Measurements from ENCODE around the gene GTPBP4. TPM values are rescaled to one million over a fixed set of nuclear protein-coding genes. Genes with fewer than 3 reads are reported as not detected.

The GTPBP4 gene
- total RNA-seq, 1 donor from 2014 or later: 106 TPM

DNA sequence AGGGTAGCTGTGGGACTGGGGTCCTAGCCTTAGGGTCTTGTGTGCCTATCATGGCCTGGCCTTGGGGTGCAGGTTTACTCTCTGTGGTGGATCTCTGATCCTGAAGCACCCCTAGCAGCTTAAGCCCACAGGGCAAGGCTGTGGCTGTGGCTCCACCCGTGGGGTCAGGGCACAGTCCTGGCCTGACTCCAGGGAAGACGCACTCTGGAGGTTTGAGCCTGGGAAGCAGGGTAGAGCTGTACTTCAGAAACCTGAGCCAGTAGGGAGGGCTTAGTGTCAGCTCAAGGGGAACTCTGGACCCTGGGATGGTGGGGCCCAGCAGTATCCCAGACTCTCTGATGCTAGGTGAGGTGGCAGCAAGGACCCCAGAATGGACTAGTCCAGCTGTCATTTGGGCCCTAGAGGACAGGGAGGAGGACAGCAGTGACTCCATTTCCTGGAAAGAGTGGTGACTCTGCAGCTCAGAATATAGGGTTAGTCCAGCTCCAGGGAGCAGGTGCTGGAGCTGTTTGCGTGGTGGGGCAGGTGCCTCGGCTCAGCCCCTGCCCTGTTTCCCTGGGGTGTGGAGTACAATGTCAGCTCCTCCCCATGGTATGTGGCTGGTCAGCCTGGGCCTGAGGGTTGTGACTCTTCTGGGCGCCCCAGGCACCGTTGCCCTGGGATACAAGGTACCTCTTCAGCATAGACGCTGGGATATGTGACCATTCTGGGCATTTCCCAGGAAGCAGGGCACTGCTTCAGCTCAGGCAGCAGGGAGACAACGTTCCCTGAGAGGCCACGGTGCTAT, 15.8 kb downstream of the GTPBP4 start:
- H3K27me3 ChIP-seq (ENCODE audit: insufficient read depth, low read length): no peaks in the 10 kb centered on the region
- H3K36me3 Mint-ChIP-seq (ENCODE audit: low read depth, unreplicated experiment): peaks cover 41% of the 10 kb centered on the region
- H3K4me3 ChIP-seq (ENCODE audit: insufficient read depth, low read depth, low read length): no peak overlapping the region
- FAIRE-seq (no peak), DNase-seq (ENCODE audit: low read depth) (no peak)
- H3K27ac ChIP-seq (ENCODE audit: low read depth, low read length): no peak overlapping the region
- H3K79me2 ChIP-seq (ENCODE audit: insufficient read depth, low read length): peaks cover 72% of the 10 kb centered on the region
- peaks cover 5% of the 10 kb centered on the region for H3K9me3 Mint-ChIP-seq (ENCODE audit: unreplicated experiment)
- no peak overlapping the region for H2AFZ ChIP-seq (ENCODE audit: low read depth, low read length)
- H4K20me1 ChIP-seq (ENCODE audit: insufficient read depth, low read length): peaks cover 78% of the 10 kb centered on the region
- H3K9me3 ChIP-seq (ENCODE audit: insufficient read depth, low read depth, low read length): no peaks in the 10 kb centered on the region
- no peaks in the 10 kb centered on the region for H3K4me1 Mint-ChIP-seq (ENCODE audit: low read depth, unreplicated experiment)
- H3K4me3 Mint-ChIP-seq (ENCODE audit: unreplicated experiment): no peak overlapping the region
- no peaks in the 10 kb centered on the region for H3K27me3 Mint-ChIP-seq (ENCODE audit: low read depth, unreplicated experiment)
- no peak overlapping the region for H3K4me2 ChIP-seq (ENCODE audit: low read length)
- TF ChIP-seq CTCF (IDR thresholded peaks at IDR 0.05; ENCODE audit: insufficient read depth, low read depth, low read length) (no peak), EZH2 (IDR thresholded peaks at IDR 0.05; ENCODE audit: insufficient read depth, low read length) (no peak)
- no peak overlapping the region for H3K27ac Mint-ChIP-seq (ENCODE audit: unreplicated experiment)
- peaks cover 77% of the 10 kb centered on the region for H3K36me3 ChIP-seq (ENCODE audit: insufficient read depth, low read length)
- no peaks in the 10 kb centered on the region for H3K4me1 ChIP-seq (ENCODE audit: insufficient read depth, low read length)
- no peak overlapping the region for H3K9ac ChIP-seq (ENCODE audit: low read length)

DNA sequence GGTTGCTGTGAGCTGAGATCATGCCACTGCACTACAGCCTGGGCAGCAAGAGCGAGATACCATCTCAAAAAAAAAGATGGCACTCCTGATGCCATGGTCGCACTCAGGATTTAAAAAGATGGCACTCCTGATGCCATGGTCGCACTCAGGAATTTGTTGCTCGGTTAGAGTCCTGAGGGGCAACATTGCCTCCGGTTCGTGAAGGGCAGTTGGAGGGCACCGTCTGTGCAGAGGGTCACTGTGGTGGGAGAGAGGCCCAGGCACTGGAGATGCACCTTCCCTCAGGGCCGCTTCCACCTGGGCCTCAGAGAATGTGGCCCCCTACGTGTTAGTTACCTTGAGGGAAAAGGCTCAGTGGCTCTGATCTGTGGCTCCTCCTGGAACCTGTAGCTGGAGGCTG, 18.3 kb downstream of the GTPBP4 start:
- Histone ChIP-seq H3K79me2 (ENCODE audit: insufficient read depth, low read length) (peaks cover 60% of the 10 kb centered on the region), H3K4me3 (ENCODE audit: insufficient read depth, low read depth, low read length) (no peak overlapping the region), H3K4me1 (ENCODE audit: insufficient read depth, low read length) (no peaks in the 10 kb centered on the region), H3K4me2 (ENCODE audit: low read length) (no peak overlapping the region), H3K36me3 (ENCODE audit: insufficient read depth, low read length) (peaks cover 72% of the 10 kb centered on the region), H2AFZ (ENCODE audit: low read depth, low read length) (no peak overlapping the region), H3K27ac (ENCODE audit: low read depth, low read length) (no peak overlapping the region), H3K9ac (ENCODE audit: low read length) (no peak overlapping the region), H4K20me1 (ENCODE audit: insufficient read depth, low read length) (peaks cover 75% of the 10 kb centered on the region), H3K9me3 (ENCODE audit: insufficient read depth, low read depth, low read length) (no peaks in the 10 kb centered on the region), H3K27me3 (ENCODE audit: insufficient read depth, low read length) (no peaks in the 10 kb centered on the region)
- no peaks in the 10 kb centered on the region for H3K27me3 Mint-ChIP-seq (ENCODE audit: low read depth, unreplicated experiment)
- no peaks in the 10 kb centered on the region for H3K4me1 Mint-ChIP-seq (ENCODE audit: low read depth, unreplicated experiment)
- FAIRE-seq: no peak
- H3K4me3 Mint-ChIP-seq (ENCODE audit: unreplicated experiment): no peak overlapping the region
- H3K36me3 Mint-ChIP-seq (ENCODE audit: low read depth, unreplicated experiment): peaks cover 37% of the 10 kb centered on the region
- no peak overlapping the region for H3K27ac Mint-ChIP-seq (ENCODE audit: unreplicated experiment)
- DNase-seq (ENCODE audit: low read depth): no peak
- TF ChIP-seq CTCF (IDR thresholded peaks at IDR 0.05; ENCODE audit: insufficient read depth, low read depth, low read length) (no peak), EZH2 (IDR thresholded peaks at IDR 0.05; ENCODE audit: insufficient read depth, low read length) (no peak)
- peaks cover 4% of the 10 kb centered on the region for H3K9me3 Mint-ChIP-seq (ENCODE audit: unreplicated experiment)

GRCh38 chr10:1007583-1007982, 19.3 kb downstream of the GTPBP4 start:
- no peaks in the 10 kb centered on the region for H3K4me1 ChIP-seq (ENCODE audit: insufficient read depth, low read length)
- Mint-ChIP-seq H3K27me3 (ENCODE audit: low read depth, unreplicated experiment) (no peaks in the 10 kb centered on the region), H3K27ac (ENCODE audit: unreplicated experiment) (no peak overlapping the region), H3K4me1 (ENCODE audit: low read depth, unreplicated experiment) (no peaks in the 10 kb centered on the region), H3K9me3 (ENCODE audit: unreplicated experiment) (no peaks in the 10 kb centered on the region), H3K36me3 (ENCODE audit: low read depth, unreplicated experiment) (peaks cover 37% of the 10 kb centered on the region), H3K4me3 (ENCODE audit: unreplicated experiment) (no peak overlapping the region)
- peaks cover 67% of the 10 kb centered on the region for H4K20me1 ChIP-seq (ENCODE audit: insufficient read depth, low read length)
- no peak overlapping the region for H3K4me3 ChIP-seq (ENCODE audit: insufficient read depth, low read depth, low read length)
- H3K27me3 ChIP-seq (ENCODE audit: insufficient read depth, low read length): no peaks in the 10 kb centered on the region
- FAIRE-seq (no peak), DNase-seq (ENCODE audit: low read depth) (no peak)
- H3K9ac ChIP-seq (ENCODE audit: low read length): no peak overlapping the region
- H3K9me3 ChIP-seq (ENCODE audit: insufficient read depth, low read depth, low read length): no peaks in the 10 kb centered on the region
- H3K36me3 ChIP-seq (ENCODE audit: insufficient read depth, low read length): peaks cover 80% of the 10 kb centered on the region
- TF ChIP-seq EZH2 (IDR thresholded peaks at IDR 0.05; ENCODE audit: insufficient read depth, low read length) (no peak), CTCF (IDR thresholded peaks at IDR 0.05; ENCODE audit: insufficient read depth, low read depth, low read length) (no peak)
- no peak overlapping the region for H3K4me2 ChIP-seq (ENCODE audit: low read length)
- H3K79me2 ChIP-seq (ENCODE audit: insufficient read depth, low read length): peaks cover 55% of the 10 kb centered on the region
- H3K27ac ChIP-seq (ENCODE audit: low read depth, low read length): no peak overlapping the region
- H2AFZ ChIP-seq (ENCODE audit: low read depth, low read length): no peak overlapping the region
